NCI-H524 (cell line): ENCODE data around the gene KLHDC9.
"Not testable (repeated sequence)": the region's sequence is repeated elsewhere in the genome, so short reads cannot be mapped to it uniquely, and the experiment has no call there.

Source experiments
- DNase-seq, 2 experiments: peaks; one replicate each; lab custom pipeline; 2025; lab: John Stamatoyannopoulos, UW

Gene KLHDC9

GRCh38 chr1:161096015-161096414 is 2.1 kb upstream of the KLHDC9 start:
- no peak for DNase-seq

GRCh38 chr1:161096530-161096929 is 1.6 kb upstream of the KLHDC9 start:
- DNase-seq = no peak

GRCh38 chr1:161099090-161099802 is 1.1 kb downstream of the KLHDC9 start:
- no peak for DNase-seq

- no peak for DNase-seq
Measured at GRCh38 chr1:161100556-161100955, 2.4 kb downstream of the KLHDC9 start.

GRCh38 chr1:161106431-161106830 is 8.3 kb downstream of the KLHDC9 start:
- DNase-seq = no peak

- DNase-seq = no peak
Measured at GRCh38 chr1:161111117-161111516, 13.0 kb downstream of the KLHDC9 start.

- DNase-seq = no peak
Measured at GRCh38 chr1:161111527-161111926, 13.4 kb downstream of the KLHDC9 start.

GRCh38 chr1:161113915-161114314 is 15.8 kb downstream of the KLHDC9 start:
- DNase-seq = no peak

GRCh38 chr1:161114556-161114955 is 16.4 kb downstream of the KLHDC9 start:
- DNase-seq = no peak

- DNase-seq = no peak
Measured at GRCh38 chr1:161115132-161115711, 17.1 kb downstream of the KLHDC9 start.

- not testable (repeated sequence) for DNase-seq
Measured at GRCh38 chr1:161115961-161116360, 17.8 kb downstream of the KLHDC9 start.

GRCh38 chr1:161117759-161118581 is 19.8 kb downstream of the KLHDC9 start, which contains the start of the genes NIT1 and PFDN2:
Gene NIT1 (plus strand): TSS chr1:161118105. CDS start chr1:161118177, 72 bp downstream.
Gene PFDN2 (minus strand): TSS chr1:161118037. CDS start chr1:161118026, 11 bp downstream.
- peak; percentile 35 to 57 for DNase-seq

- DNase-seq = peak in 1 of 2 experiments; percentile 22
Measured at GRCh38 chr1:161119092-161119903, 21.1 kb downstream of the KLHDC9 start.

GRCh38 chr1:161121042-161121650 is 23.0 kb downstream of the KLHDC9 start:
- no peak for DNase-seq

GRCh38 chr1:161121834-161122233 is 23.7 kb downstream of the KLHDC9 start:
- DNase-seq = no peak

- DNase-seq = no peak
Measured at GRCh38 chr1:161122967-161123366, 24.8 kb downstream of the KLHDC9 start.

GRCh38 chr1:161127649-161128048 is 29.5 kb downstream of the KLHDC9 start:
- DNase-seq = no peak

- DNase-seq = no peak
Measured at GRCh38 chr1:161128591-161129420, 30.6 kb downstream of the KLHDC9 start.

GRCh38 chr1:161130266-161130665 is 32.1 kb downstream of the KLHDC9 start:
- no peak for DNase-seq
